K562 (cell line): ENCODE measurements around the gene FTH1. TPM values are rescaled to one million over a fixed set of nuclear protein-coding genes. Genes with fewer than 3 reads are reported as not detected.

Experiments used
- ARID1B ChIP-seq: fragments of 450-650 bp; IDR thresholded peaks from 2 replicates; pipeline ENCODE4 v1.6.1; 2016; ENCODE audit warnings: antibody characterized with exemption, mild to moderate bottlenecking, inconsistent platforms
- BRCA1 ChIP-seq, 2 experiments: fragments of 450-650 bp in 1 of 2; sonication (generic) in 1 of 2; formaldehyde crosslinking in 1 of 2; IDR thresholded peaks; 2 replicates each; pipeline versions ENCODE4 v1.5.0 to v1.6.1; 2017 to 2020; ENCODE audit warnings: mild to moderate bottlenecking in 1 of 2, missing genetic modification reagents in 1 of 2
- CAMTA2 ChIP-seq: fragments of 250-450 bp; sonication (Bioruptor Pico); conservative IDR thresholded peaks from 2 replicates; pipeline ENCODE4 v1.5.1; 2022
- CBFB ChIP-seq: sonication (generic); formaldehyde crosslinking; IDR thresholded peaks from 2 replicates; pipeline ENCODE4 v1.4.0; 2020; ENCODE audit warnings: mild to moderate bottlenecking, missing genetic modification reagents
- E2F8 ChIP-seq: fragments of 450-650 bp; IDR thresholded peaks from 2 replicates; pipeline ENCODE4 v1.7.1; 2018; ENCODE audit warnings: mild to moderate bottlenecking, low read depth; ENCODE audit not compliant: partially characterized antibody
- ESRRA ChIP-seq: fragments of 450-650 bp; IDR thresholded peaks from 2 replicates; pipeline ENCODE4 v1.6.1; 2014; ENCODE audit warnings: low read depth, mild to moderate bottlenecking, moderate library complexity, borderline replicate concordance
- ETS2 ChIP-seq: IDR thresholded peaks from 2 replicates; pipeline ENCODE4 v1.6.1; 2016; ENCODE audit warnings: borderline replicate concordance, missing genetic modification characterization, mild to moderate bottlenecking, moderate library complexity, missing compliant biosample characterization; ENCODE audit not compliant: poor library complexity, severe bottlenecking
- GTF2E2 ChIP-seq: fragments of 200-800 bp; sonication (Bioruptor generic); IDR thresholded peaks from 2 replicates; pipeline ENCODE4 v1.6.1; 2016; ENCODE audit warnings: missing genetic modification characterization, missing compliant biosample characterization
- HNRNPK ChIP-seq: fragments of 200-400 bp; formaldehyde crosslinking; IDR thresholded peaks from one replicate; pipeline ENCODE4 v1.6.1; 2018; ENCODE audit warnings: mild to moderate bottlenecking, low read depth, low read length; ENCODE audit not compliant: poor library complexity, severe bottlenecking
- LARP7 ChIP-seq: fragments of 450-650 bp; IDR thresholded peaks from 2 replicates; pipeline ENCODE4 v1.6.1; 2016
- NCOR1 ChIP-seq: fragments of 450-650 bp; IDR thresholded peaks from 2 replicates; pipeline ENCODE4 v1.6.1; 2016; ENCODE audit warnings: mild to moderate bottlenecking, moderate library complexity
- NFATC3 ChIP-seq: fragments of 450-650 bp; IDR thresholded peaks from 2 replicates; pipeline ENCODE4 v1.6.1; 2017; ENCODE audit warnings: mild to moderate bottlenecking
- PHB ChIP-seq: fragments of 250-450 bp; sonication (Bioruptor Pico); IDR thresholded peaks from 2 replicates; pipeline ENCODE4 v1.5.0; 2021
- PTBP1 ChIP-seq: fragments of 200-400 bp; formaldehyde crosslinking; IDR thresholded peaks from 2 replicates; pipeline ENCODE4 v1.6.1; 2017; ENCODE audit warnings: low read depth, low read length
- SMAD4 ChIP-seq: fragments of 250-450 bp; sonication (Bioruptor Pico); conservative IDR thresholded peaks from 2 replicates; pipeline ENCODE4 v1.8.0; 2021; ENCODE audit warnings: inconsistent platforms, mild to moderate bottlenecking, moderate library complexity
- SMARCA4 ChIP-seq: fragments of 450-650 bp; IDR thresholded peaks from 2 replicates; pipeline ENCODE4 v1.6.1; 2016
- UBTF ChIP-seq, 2 experiments: IDR thresholded peaks; 2 replicates each; pipeline ENCODE4 v1.6.1; 2012; ENCODE audit warnings: improper control_type of control experiment in 2 of 2, low read depth in 2 of 2, low read length in 2 of 2, borderline replicate concordance in 1 of 2
- XRCC4 ChIP-seq: IDR thresholded peaks from one replicate; pipeline ENCODE4 v1.6.1; 2011; ENCODE audit not compliant: insufficient read depth, insufficient read length; ENCODE audit errors: extremely low read depth
- YY1 ChIP-seq, 3 experiments: IDR thresholded peaks; 2 replicates each; pipeline ENCODE4 v1.6.1; 2011; ENCODE audit warnings: low read length in 2 of 3, mild to moderate bottlenecking in 2 of 3, moderate library complexity in 2 of 3, borderline replicate concordance in 1 of 3, control low read depth in 1 of 3, low read depth in 1 of 3; ENCODE audit not compliant: insufficient read depth in 3 of 3, insufficient replicate concordance in 2 of 3, control insufficient read depth in 1 of 3, insufficient read length in 1 of 3; ENCODE audit errors: extremely low read depth in 1 of 3
- ZBTB2 ChIP-seq: fragments of 450-650 bp; IDR thresholded peaks from 2 replicates; pipeline ENCODE4 v1.6.1; 2016; ENCODE audit warnings: antibody characterized with exemption
- ZNF408 ChIP-seq: fragments of 250-450 bp; sonication (Bioruptor Pico); IDR thresholded peaks from 2 replicates; pipeline ENCODE4 v1.4.0; 2020; ENCODE audit warnings: low read depth, mild to moderate bottlenecking, moderate library complexity
- polyA plus RNA-seq, 8 experiments: library from polyadenylated mRNA; depleted of rRNA in 4 of 8; stranded (reverse) in 5 of 8; unstranded in 3 of 8; fragments of >200 nt; fragmentation: Nextera tagmentation in 2 of 8; fragmentation: Illumina TruSeq in 1 of 8; extraction: Ambion mirVana in 2 of 8; extraction: Trizol in 1 of 8; gene quantifications; 2 replicates each; pipeline versions ENCODE4 v1.2.1 to v1.2.3, GENCODE V29; 2011 to 2014; ENCODE audit warnings: inconsistent platforms in 1 of 8, missing spikeins in 1 of 8
- total RNA-seq, 7 experiments: library from RNA; depleted of rRNA in 6 of 7; stranded (reverse); fragments of >200 nt in 6 of 7; fragmentation: Illumina TruSeq in 2 of 7; extraction: Trizol in 2 of 7; gene quantifications; 2 replicates each; pipeline versions ENCODE4 v1.2.1 to v1.2.3, GENCODE V29; 2011 to 2021; ENCODE audit warnings: low replicate concordance in 1 of 7

Gene FTH1
- total and polyA plus RNA-seq, 9 of the 15 experiments (the other 6 are each of a cell fraction or from before 2014, with no cell fraction given): 370 to 3,146 (median 802) TPM

GRCh38 chr11:61917334-61918109 is 49.9 kb downstream of the FTH1 start, which contains the start of gene RAB3IL1 (continued):
- TF ChIP-seq UBTF (IDR thresholded peaks at IDR 0.05; ENCODE audit: borderline replicate concordance in 1 of 2, low read depth in 2 of 2, low read length in 2 of 2) (peak in 1 of 2 experiments; percentile 66; a peak in 1 of 4 replicates), GTF2E2 (no peak), ETS2 (tag) (no peak), XRCC4 (no peak), NCOR1 (no peak), ESRRA (0 out of 2 replicates have a peak, but pooled peaks have one; percentile 13), NFATC3 (no peak), CBFB (CRISPR knock-in tag) (no peak), SMARCA4 (0 out of 2 replicates have a peak, but pooled peaks have one; percentile 9), E2F8 (no peak), LARP7 (no peak), SMAD4 (CRISPR knock-in tag) (peak; percentile 83; the same call in 1 of the 2 replicates), HNRNPK (no peak), ZNF408 (no peak), ARID1B (no peak; the same call in 1 of the 2 replicates), CAMTA2 (CRISPR knock-in tag) (no peak), PHB (CRISPR knock-in tag) (no peak), PTBP1 (peak; percentile 97), BRCA1 (IDR thresholded peaks at IDR 0.05) (no peak), BRCA1 (CRISPR knock-in tag; IDR thresholded peaks at IDR 0.05) (no peak), YY1 (IDR thresholded peaks at IDR 0.05; ENCODE audit: borderline replicate concordance in 1 of 3, control insufficient read depth in 1 of 3, extremely low read depth in 1 of 3, insufficient read depth in 3 of 3, insufficient read length in 1 of 3, insufficient replicate concordance in 2 of 3, low read depth in 1 of 3, low read length in 2 of 3) (peak in 1 of 3 experiments; percentile 18), ZBTB2 (no peak)
